ENCODE measurements around the gene IL20. TPM values are rescaled to one million over a fixed set of nuclear protein-coding genes. Genes with fewer than 3 reads are reported as not detected.
A peak's percentile ranks its signal among the peaks of the same experiment; 100 is the strongest.

Gene IL20
- polyA plus RNA-seq (2012; ENCODE audit: insufficient read depth, insufficient read length, low read depth) = not detected

GRCh38 chr1:206864939-206865671, at the start of gene IL20:
TSS of gene IL20 (plus strand) at chr1:206865623. CDS start at chr1:206865853, 230 bp downstream.
- Histone ChIP-seq H3K9me3 (no peaks in the 10 kb centered on the region), H3K36me3 (no peaks in the 10 kb centered on the region), H3K4me3 (ENCODE audit: low read depth, low read length) (no peak within 1 kb of the TSS), H3K27me3 (no peaks in the 10 kb centered on the region; the same call in 1 of the 2 replicates), H3K4me1 (no peaks in the 10 kb centered on the region)
- TF ChIP-seq CTCF (IDR thresholded peaks at IDR 0.05; ENCODE audit: low read depth, low read length) = peak; percentile 98
- DNase-seq = peak; percentile 84

- Histone ChIP-seq H3K27me3 (no peaks in the 10 kb centered on the region), H3K36me3 (no peaks in the 10 kb centered on the region), H3K9me3 (no peaks in the 10 kb centered on the region), H3K4me1 (peaks cover 31% of the 10 kb centered on the region), H3K4me3 (ENCODE audit: low read depth, low read length) (no peak overlapping the region)
- DNase-seq = no peak
- no peak for TF ChIP-seq CTCF (IDR thresholded peaks at IDR 0.05; ENCODE audit: low read depth, low read length)
These were observed 48.8 kb upstream of the IL20 start for GRCh38 chr1:206816390-206817287.

- H3K4me3 ChIP-seq (ENCODE audit: low read depth, low read length) = no peak overlapping the region
- no peak for DNase-seq
- H3K4me1 ChIP-seq = peaks cover 23% of the 10 kb centered on the region
- no peak for TF ChIP-seq CTCF (IDR thresholded peaks at IDR 0.05; ENCODE audit: low read depth, low read length)
- H3K36me3 ChIP-seq = no peaks in the 10 kb centered on the region
- H3K27me3 ChIP-seq = no peaks in the 10 kb centered on the region
- no peaks in the 10 kb centered on the region for H3K9me3 ChIP-seq
These were observed 43.9 kb upstream of the IL20 start for GRCh38 chr1:206821493-206821892.

- H3K9me3 ChIP-seq = no peaks in the 10 kb centered on the region
- no peak for DNase-seq
- peaks cover 26% of the 10 kb centered on the region for H3K4me1 ChIP-seq
- no peak overlapping the region for H3K4me3 ChIP-seq (ENCODE audit: low read depth, low read length)
- no peaks in the 10 kb centered on the region for H3K36me3 ChIP-seq
- no peaks in the 10 kb centered on the region for H3K27me3 ChIP-seq
- no peak for TF ChIP-seq CTCF (IDR thresholded peaks at IDR 0.05; ENCODE audit: low read depth, low read length)
These were observed 41.7 kb upstream of the IL20 start for GRCh38 chr1:206823727-206824126.

- no peaks in the 10 kb centered on the region for H3K9me3 ChIP-seq
- H3K4me3 ChIP-seq (ENCODE audit: low read depth, low read length) = no peak overlapping the region
- DNase-seq = no peak
- TF ChIP-seq CTCF (IDR thresholded peaks at IDR 0.05; ENCODE audit: low read depth, low read length) = no peak
- no peaks in the 10 kb centered on the region for H3K36me3 ChIP-seq
- no peaks in the 10 kb centered on the region for H3K27me3 ChIP-seq
- H3K4me1 ChIP-seq = peaks cover 26% of the 10 kb centered on the region
These were observed 41.1 kb upstream of the IL20 start for GRCh38 chr1:206824331-206824730.
